Bone marrow (tissue), 2 donors: ENCODE results near the gene CHST4.
"Not testable (repeated sequence)": the region's sequence is repeated elsewhere in the genome, so short reads cannot be mapped to it uniquely, and the experiment has no call there.

Experiments used
- DNase-seq, 2 donors: peaks; one replicate each; lab custom pipeline; 2025; lab: John Stamatoyannopoulos, UW

The CHST4 gene

DNA sequence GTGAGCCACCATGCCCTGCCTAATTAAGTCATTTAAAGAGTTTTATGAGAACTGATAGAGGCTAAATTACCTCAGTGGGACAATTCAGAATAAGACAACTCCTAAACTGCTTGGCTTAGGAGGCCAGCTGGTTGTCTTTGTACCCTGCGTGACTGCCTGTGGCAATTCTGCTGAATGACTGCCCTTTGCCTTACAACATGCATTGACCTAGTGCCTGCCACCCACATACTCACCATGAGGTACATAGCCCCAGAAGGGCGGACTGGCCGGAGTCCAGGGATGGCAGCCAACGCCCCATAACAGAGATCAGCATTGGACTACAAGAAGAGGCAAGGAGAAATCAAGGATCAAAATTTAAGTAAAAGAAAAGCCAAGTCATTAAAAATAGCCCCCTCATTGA lies 43.4 kb downstream of the CHST4 start:
- DNase-seq, result no peak

DNA sequence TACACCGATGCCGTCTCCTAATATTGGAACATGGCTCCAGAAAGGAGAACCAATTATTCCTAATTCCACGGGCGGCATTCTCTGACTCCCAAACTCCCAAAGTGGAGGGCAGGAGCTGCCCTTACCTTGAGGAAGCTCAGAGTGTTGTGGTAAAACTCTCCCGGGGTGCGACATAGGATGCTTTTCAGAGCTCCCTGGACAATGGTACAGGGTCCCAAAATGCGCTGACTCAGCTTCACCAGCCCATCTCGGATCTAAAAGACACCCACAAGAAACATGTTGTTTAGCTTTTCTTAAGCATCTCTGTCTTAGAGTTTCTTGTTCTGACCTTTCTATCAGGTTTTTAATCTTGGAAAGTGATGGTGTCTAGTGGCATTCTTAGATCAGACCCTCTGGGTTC lies 43.9 kb downstream of the CHST4 start:
- DNase-seq, result no peak

DNA sequence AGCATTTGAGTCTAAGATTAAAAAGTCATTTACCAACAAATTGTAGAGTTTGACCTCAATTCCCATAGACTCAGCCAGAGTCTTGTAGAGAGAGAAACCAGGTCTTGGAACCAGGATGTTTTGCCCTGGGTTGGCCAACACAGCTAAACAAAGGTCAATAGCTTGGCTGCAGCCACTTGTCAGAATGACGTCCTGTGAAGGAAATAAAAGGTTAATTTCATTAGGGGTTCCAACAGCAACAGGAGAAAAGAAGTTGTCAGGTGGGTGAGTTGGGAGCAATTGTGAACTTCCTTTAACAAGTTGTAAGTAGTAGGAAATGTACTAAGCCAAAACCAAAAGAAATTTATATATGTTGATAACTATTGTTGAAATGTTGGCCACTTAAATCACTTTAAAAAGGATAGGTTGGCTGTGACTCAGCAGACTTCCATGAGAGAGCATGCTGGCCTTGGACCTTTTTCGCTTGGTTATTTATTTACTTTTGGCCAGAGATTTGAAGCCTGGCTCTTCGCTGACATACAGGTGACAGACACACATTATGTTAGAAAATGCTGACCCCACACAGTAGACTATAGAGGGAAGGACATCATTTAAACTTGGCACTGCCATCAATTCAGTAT lies 46.4 kb downstream of the CHST4 start:
- DNase-seq, result no peak

DNA sequence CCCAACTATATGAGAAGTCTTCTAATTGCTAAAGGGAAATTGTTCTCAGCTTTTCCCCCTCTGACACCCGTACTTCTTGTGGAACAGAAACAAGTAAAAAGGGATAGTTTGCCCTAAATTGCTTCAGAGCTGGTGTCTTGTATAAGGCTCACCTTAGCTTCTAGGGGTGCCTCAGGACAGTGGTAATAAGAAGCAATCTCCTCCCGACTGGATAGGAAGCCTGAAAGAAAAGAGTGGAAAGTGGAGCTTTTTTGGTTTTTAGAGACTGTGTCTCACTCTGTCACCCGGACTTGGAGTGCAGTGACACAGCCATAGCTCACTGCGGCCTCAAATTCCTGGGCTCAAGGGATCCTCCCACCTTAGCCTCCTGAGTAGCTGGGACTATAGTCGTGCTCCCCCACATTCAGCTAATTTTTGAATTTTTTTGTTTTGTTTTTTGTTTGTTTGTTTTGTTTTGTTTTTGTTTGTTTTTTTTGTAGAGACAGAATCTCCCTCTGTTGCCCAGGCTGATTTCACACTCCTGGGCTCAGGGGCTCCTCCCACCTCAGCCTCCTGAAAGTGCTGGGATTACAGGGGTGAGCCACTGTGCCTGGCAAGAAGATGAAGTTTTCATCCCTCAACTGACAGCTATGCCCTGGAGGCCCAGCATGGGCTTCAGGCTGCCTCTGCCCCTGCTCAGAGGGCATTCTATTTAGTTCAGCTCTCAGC lies 47.3 kb downstream of the CHST4 start:
- no peak for DNase-seq

DNA sequence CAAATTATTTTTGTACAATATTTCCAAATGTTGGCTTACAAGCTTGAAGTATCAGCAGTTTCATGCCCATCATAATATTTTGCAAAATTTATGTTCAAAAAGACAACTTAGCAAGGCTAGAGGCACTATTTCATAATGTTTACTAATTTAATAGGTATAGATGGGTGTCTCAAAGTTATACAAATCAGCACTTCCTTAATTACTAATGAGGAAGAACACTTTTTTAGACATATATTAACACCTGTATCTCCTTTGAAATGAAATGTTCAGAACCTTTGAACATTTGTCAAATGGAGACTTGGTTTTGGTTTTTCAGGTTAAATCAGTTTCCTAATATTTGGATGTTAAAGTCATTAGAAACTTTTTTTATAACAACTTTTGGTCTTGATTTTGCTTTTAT lies 48.5 kb downstream of the CHST4 start:
- DNase-seq, result no peak

DNA sequence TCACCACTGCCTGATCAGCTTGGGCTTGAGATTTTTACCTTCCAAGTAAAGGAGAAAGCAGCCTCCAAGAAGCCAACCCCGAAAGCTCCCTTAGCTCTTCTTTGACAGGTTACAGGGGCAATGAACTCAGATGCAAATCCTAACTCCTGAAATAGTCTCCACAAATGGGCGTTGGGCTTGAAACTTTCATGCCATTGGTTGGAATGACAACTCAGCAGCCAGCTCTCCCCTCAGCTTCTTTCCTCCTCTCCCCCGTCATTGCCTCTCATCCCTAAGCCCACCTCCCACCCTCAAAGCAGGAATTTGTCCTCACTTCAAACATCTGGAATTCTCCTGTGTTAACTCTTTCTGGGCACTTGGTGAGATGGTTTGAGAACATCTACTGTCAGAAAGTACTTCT lies 50.7 kb downstream of the CHST4 start, which contains the start of gene TAT:
TSS of gene TAT (minus strand) at position 122 of the 400 bp plus-strand sequence. CDS start 677 bp downstream, outside the sequence.
- DNase-seq, result no peak

DNA sequence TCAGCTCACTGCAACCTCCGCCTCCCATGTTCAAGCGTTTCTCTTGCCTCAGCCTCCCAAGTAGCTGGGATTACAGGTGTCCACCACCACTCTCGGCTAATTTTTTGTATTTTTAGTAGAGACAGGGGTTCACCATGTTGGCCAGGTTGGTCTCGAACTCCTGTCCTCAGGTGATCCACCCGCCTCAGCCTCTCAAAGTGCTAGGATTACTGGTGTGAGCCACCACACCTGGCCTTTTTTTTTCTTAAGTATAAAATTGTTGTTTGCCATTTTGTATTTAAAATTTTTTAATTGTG lies 56.3 kb downstream of the CHST4 start:
- DNase-seq, result not testable (repeated sequence)

DNA sequence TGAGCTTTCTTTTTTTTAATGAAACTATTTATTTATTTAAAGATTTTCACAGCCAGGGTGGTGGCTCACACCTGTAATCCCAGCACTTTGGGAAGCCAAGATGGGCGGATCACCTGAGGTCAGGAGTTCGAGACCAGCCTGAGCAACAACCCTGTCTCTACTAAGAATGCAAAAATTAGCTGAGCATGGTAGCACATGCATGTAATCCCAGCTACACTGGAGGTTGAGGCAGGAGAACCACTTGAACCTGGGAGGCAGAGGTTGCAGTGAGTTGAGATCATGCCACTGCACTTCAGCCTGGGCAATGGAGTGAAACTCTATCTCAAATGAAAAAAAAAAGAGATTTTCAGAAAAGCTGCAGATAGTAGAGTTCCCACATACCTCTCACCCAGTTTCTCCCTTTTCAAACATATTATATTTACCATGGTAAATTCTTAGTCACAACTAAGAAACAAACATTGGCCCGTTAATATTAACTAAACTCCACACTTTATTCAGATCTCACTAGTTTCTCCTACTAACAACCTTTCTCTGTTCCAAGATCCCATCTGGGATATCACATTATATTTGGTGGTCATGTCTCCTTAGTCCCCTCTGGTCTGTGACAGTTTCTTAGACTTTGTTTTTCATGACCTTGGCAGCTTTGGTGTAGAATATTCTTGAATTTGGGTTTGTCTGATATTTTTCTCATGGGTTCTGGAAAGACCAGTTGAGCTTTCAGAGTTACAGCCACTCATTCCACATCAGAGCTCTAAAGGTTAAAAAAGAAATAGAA lies 58.5 kb downstream of the CHST4 start:
- no peak for DNase-seq

DNA sequence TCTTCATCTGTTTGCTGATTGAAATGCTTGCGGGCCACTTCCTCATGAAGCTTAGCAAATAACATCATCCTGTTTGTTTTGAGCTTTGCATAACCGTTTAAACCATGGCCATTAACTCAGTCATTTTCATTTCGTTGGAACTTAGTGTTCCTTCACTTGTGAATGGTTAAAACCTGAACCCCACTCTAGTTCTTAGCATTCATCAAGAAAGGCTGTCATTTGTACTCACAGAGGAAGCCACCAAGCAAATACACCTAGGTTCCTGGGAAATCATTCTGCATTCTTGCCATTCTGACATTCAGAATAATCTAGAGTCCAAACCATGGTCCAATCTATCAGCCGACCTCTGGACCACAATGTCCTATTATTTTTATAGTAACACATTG lies 59.1 kb downstream of the CHST4 start:
- no peak for DNase-seq
